Kidney epithelial cell (primary cell): ENCODE results near the gene CRACDL. TPM values are rescaled to one million over a fixed set of nuclear protein-coding genes. Genes with fewer than 3 reads are reported as not detected.

Experiments used
- DNase-seq: peaks from one replicate; pipeline ENCODE4 v3.0.0-alpha.2; 2010; ENCODE audit warnings: low read depth
- H3K27me3 ChIP-seq: 2 replicates; pipeline ENCODE4 v1.6.0; 2011; ENCODE audit warnings: low read length; ENCODE audit not compliant: control insufficient read depth, insufficient read depth
- H3K36me3 ChIP-seq: 2 replicates; pipeline ENCODE4 v1.5.1; 2011; ENCODE audit warnings: low read length; ENCODE audit not compliant: control insufficient read depth, insufficient read depth
- H3K4me3 ChIP-seq: 2 replicates; pipeline ENCODE4 v1.5.1; 2011; ENCODE audit warnings: low read depth, mild to moderate bottlenecking, control low read depth, low read length
- CTCF ChIP-seq: IDR thresholded peaks from 2 replicates; pipeline ENCODE4 v1.5.1; 2011; ENCODE audit warnings: mild to moderate bottlenecking, moderate library complexity, low read length, control low read depth, inconsistent platforms; ENCODE audit not compliant: insufficient read depth, poor library complexity, severe bottlenecking
- total RNA-seq: library from RNA; depleted of rRNA; stranded (reverse); fragments of >200 nt; gene quantifications from 2 replicates; pipeline ENCODE4 v1.2.3, GENCODE V29; 2015

The CRACDL gene
- total RNA-seq, 1 donor from 2014 or later: 1.4 TPM

GRCh38 chr2:98795891-98796676, 139.9 kb downstream of the CRACDL start:
- no peak for DNase-seq
- Histone ChIP-seq H3K27me3 (no peaks in the 10 kb centered on the region), H3K4me3 (no peak overlapping the region), H3K36me3 (no peaks in the 10 kb centered on the region)
- TF ChIP-seq CTCF: no peak

GRCh38 chr2:98793897-98794830, 141.9 kb downstream of the CRACDL start:
- Histone ChIP-seq H3K36me3 (no peaks in the 10 kb centered on the region), H3K27me3 (no peaks in the 10 kb centered on the region), H3K4me3 (no peak overlapping the region)
- no peak for TF ChIP-seq CTCF
- DNase-seq: no peak

GRCh38 chr2:98793275-98793674, 142.8 kb downstream of the CRACDL start:
- DNase-seq: no peak
- TF ChIP-seq CTCF: no peak
- no peaks in the 10 kb centered on the region for H3K27me3 ChIP-seq
- no peaks in the 10 kb centered on the region for H3K36me3 ChIP-seq
- H3K4me3 ChIP-seq: no peak overlapping the region

- H3K36me3 ChIP-seq: no peaks in the 10 kb centered on the region
- no peak overlapping the region for H3K4me3 ChIP-seq
- no peaks in the 10 kb centered on the region for H3K27me3 ChIP-seq
- no peak for TF ChIP-seq CTCF
- no peak for DNase-seq
These were observed 145.8 kb downstream of the CRACDL start for GRCh38 chr2:98790221-98790620.

- H3K27me3 ChIP-seq: no peaks in the 10 kb centered on the region
- no peak overlapping the region for H3K4me3 ChIP-seq
- no peaks in the 10 kb centered on the region for H3K36me3 ChIP-seq
- TF ChIP-seq CTCF: no peak
- DNase-seq: no peak
These were observed 148.3 kb downstream of the CRACDL start for GRCh38 chr2:98787700-98788099.
